HCT116 (cell line): ENCODE measurements around the gene CADPS. TPM values are rescaled to one million over a fixed set of nuclear protein-coding genes. Genes with fewer than 3 reads are reported as not detected.

Source experiments
- ATAC-seq: fragments of 200-7000 bp; cut with Tn5 transposase; 2 replicates; pipeline ENCODE4 v1.9.1; 2020; ENCODE audit warnings: mild to moderate bottlenecking, moderate library complexity
- BruUV-seq: library from RNA; stranded (reverse); fragments of 400-500 nt; replicated peaks from 2 replicates; lab custom pipeline; 2021; lab: Mats Ljungman, UMichigan
- CTCF ChIA-PET: fragments of 300-600 bp; sonication (Branson Sonifier 250); formaldehyde crosslinking; loops from one replicate; lab custom pipeline; 2021; ENCODE audit warnings: antibody characterized with exemption; lab: Charles Lee
- POLR2A ChIA-PET: fragments of 300-600, 350-600 bp; sonication (Branson Sonifier 250); formaldehyde crosslinking; loops from one replicate; lab custom pipeline; 2021; ENCODE audit warnings: antibody characterized with exemption; lab: Charles Lee
- RAD21 ChIA-PET, 2 experiments: fragments of 300-600 bp; sonication (Branson Sonifier 250); formaldehyde crosslinking; loops; one replicate each; lab custom pipeline; 2023; ENCODE audit warnings: low total read pairs in 2 of 2; ENCODE audit not compliant: uncharacterized antibody in 2 of 2, unreplicated experiment in 2 of 2, low non-redundant PET in 1 of 2; lab: Charles Lee
- DNase-seq: peaks from one replicate; pipeline ENCODE4 v3.0.0-alpha.2; 2010; ENCODE audit warnings: low read depth, low spot score
- H2AFZ ChIP-seq: fragments of 200-600 bp; shearing (Covaris generic), sonication (generic); 2 replicates; pipeline ENCODE4 v1.6.1; 2017; ENCODE audit warnings: low read depth, mixed run types, mixed read lengths, antibody characterized with exemption, low read length; ENCODE audit not compliant: poor library complexity, severe bottlenecking
- H3K27ac ChIP-seq: 2 replicates; pipeline ENCODE4 v1.5.1; 2012; ENCODE audit warnings: low read depth, low read length
- H3K27me3 ChIP-seq: fragments of 200-600 bp; sonication (generic); 2 replicates; pipeline ENCODE4 v1.6.1; 2016; ENCODE audit warnings: mixed run types, low read length, mixed read lengths; ENCODE audit not compliant: insufficient read depth
- H3K36me3 ChIP-seq, 2 experiments: fragments of 200-500 bp in 1 of 2; fragments of 200-600 bp in 1 of 2; sonication (Bioruptor generic) in 1 of 2; sonication (generic) in 1 of 2; 2 replicates each; pipeline versions ENCODE4 v1.5.1 to v1.6.1; 2014 to 2016; ENCODE audit warnings: low read length in 2 of 2, inconsistent platforms in 1 of 2, mixed read lengths in 1 of 2, mixed run types in 1 of 2; ENCODE audit not compliant: insufficient read depth in 2 of 2, control insufficient read depth in 1 of 2
- H3K4me1 ChIP-seq, 2 experiments: fragments of 200-600 bp in 1 of 2; sonication (generic) in 1 of 2; 2 replicates each; pipeline versions ENCODE4 v1.5.1 to v1.6.1; 2012 to 2017; ENCODE audit warnings: low read length in 2 of 2, inconsistent platforms in 1 of 2, mild to moderate bottlenecking in 1 of 2, mixed read lengths in 1 of 2, mixed run types in 1 of 2, moderate library complexity in 1 of 2; ENCODE audit not compliant: insufficient read depth in 2 of 2, control insufficient read depth in 1 of 2
- H3K4me2 ChIP-seq: fragments of 200-600 bp; sonication (generic); 2 replicates; pipeline ENCODE4 v1.6.1; 2017; ENCODE audit warnings: mixed run types, low read length, mixed read lengths
- H3K4me3 ChIP-seq, 2 experiments: fragments of 200-600 bp in 1 of 2; sonication (generic) in 1 of 2; replicated peaks in 1 of 2; 2 replicates each; pipeline ENCODE4 v1.5.1; 2011 to 2016; ENCODE audit warnings: low read length in 2 of 2, control low read depth in 1 of 2, low read depth in 1 of 2, mild to moderate bottlenecking in 1 of 2, mixed read lengths in 1 of 2, mixed run types in 1 of 2
- H3K79me2 ChIP-seq: fragments of 200-600 bp; sonication (generic); 2 replicates; pipeline ENCODE4 v1.6.1; 2017; ENCODE audit warnings: mild to moderate bottlenecking, mixed run types, low read length, moderate library complexity, mixed read lengths; ENCODE audit not compliant: insufficient read depth
- H3K9ac ChIP-seq: fragments of 200-600 bp; sonication (generic); 2 replicates; pipeline ENCODE4 v1.6.1; 2016; ENCODE audit warnings: low read length, mixed read lengths
- H3K9me2 ChIP-seq: fragments of 200-600 bp; sonication (generic), shearing (Covaris generic); 2 replicates; pipeline ENCODE4 v1.6.1; 2017; ENCODE audit warnings: mixed run types, mild to moderate bottlenecking, moderate library complexity; ENCODE audit not compliant: insufficient read depth
- H3K9me3 ChIP-seq, 2 experiments: fragments of 200-500 bp in 1 of 2; fragments of 200-600 bp in 1 of 2; sonication (Bioruptor generic) in 1 of 2; sonication (generic) in 1 of 2; 2 replicates each; pipeline ENCODE4 v1.6.1; 2014 to 2017; ENCODE audit warnings: low read length in 2 of 2, mixed read lengths in 2 of 2, inconsistent platforms in 1 of 2, low read depth in 1 of 2, mild to moderate bottlenecking in 1 of 2, mixed run types in 1 of 2, moderate library complexity in 1 of 2; ENCODE audit not compliant: control insufficient read depth in 1 of 2, insufficient read depth in 1 of 2
- H4K20me1 ChIP-seq: fragments of 200-600 bp; sonication (generic), shearing (Covaris generic); 2 replicates; pipeline ENCODE4 v1.6.1; 2017; ENCODE audit warnings: mixed run types, mild to moderate bottlenecking, moderate library complexity; ENCODE audit not compliant: insufficient read depth
- CBX3 ChIP-seq: IDR thresholded peaks from 2 replicates; pipeline ENCODE4 v1.6.1; 2012; ENCODE audit warnings: low read depth
- CEBPB ChIP-seq: IDR thresholded peaks from 2 replicates; pipeline ENCODE4 v1.6.1; 2012; ENCODE audit warnings: low read depth
- EGR1 ChIP-seq: IDR thresholded peaks from 2 replicates; pipeline ENCODE4 v1.6.1; 2012; ENCODE audit warnings: low read depth
- FOSL1 ChIP-seq: IDR thresholded peaks from 2 replicates; pipeline ENCODE4 v1.6.1; 2012; ENCODE audit warnings: low read depth
- JUND ChIP-seq: IDR thresholded peaks from 2 replicates; pipeline ENCODE4 v1.6.1; 2012
- MAX ChIP-seq: IDR thresholded peaks from 2 replicates; pipeline ENCODE4 v1.6.1; 2012
- POLR2A ChIP-seq: IDR thresholded peaks from 2 replicates; pipeline ENCODE4 v1.7.0; 2011; ENCODE audit warnings: borderline replicate concordance; ENCODE audit not compliant: insufficient read depth, insufficient read length; ENCODE audit errors: extremely low read depth
- POLR2AphosphoS5 ChIP-seq: IDR thresholded peaks from 2 replicates; pipeline ENCODE4 v1.6.1; 2011; ENCODE audit warnings: mild to moderate bottlenecking, low read depth, low read length, moderate library complexity
- RAD21 ChIP-seq: IDR thresholded peaks from 2 replicates; pipeline ENCODE4 v1.6.1; 2012; ENCODE audit warnings: low read depth, mild to moderate bottlenecking
- REST ChIP-seq: IDR thresholded peaks from 2 replicates; pipeline ENCODE4 v1.6.1; 2012; ENCODE audit warnings: low read depth
- SIN3A ChIP-seq: IDR thresholded peaks from 2 replicates; pipeline ENCODE4 v1.6.1; 2012; ENCODE audit warnings: low read depth
- SP1 ChIP-seq: IDR thresholded peaks from 2 replicates; pipeline ENCODE4 v1.6.1; 2012; ENCODE audit warnings: low read depth
- SRF ChIP-seq: IDR thresholded peaks from 2 replicates; pipeline ENCODE4 v1.6.1; 2012; ENCODE audit warnings: low read depth
- TCF7L2 ChIP-seq: IDR thresholded peaks from 2 replicates; pipeline ENCODE4 v1.7.0; 2011; ENCODE audit warnings: borderline replicate concordance, inconsistent platforms; ENCODE audit not compliant: insufficient read depth, insufficient read length; ENCODE audit errors: extremely low read depth
- YY1 ChIP-seq: IDR thresholded peaks from 2 replicates; pipeline ENCODE4 v1.6.1; 2011; ENCODE audit warnings: low read length, low read depth, moderate library complexity, mild to moderate bottlenecking; ENCODE audit not compliant: insufficient replicate concordance; ENCODE audit errors: extremely low read depth
- ZBTB33 ChIP-seq: IDR thresholded peaks from 2 replicates; pipeline ENCODE4 v1.6.1; 2011; ENCODE audit warnings: mild to moderate bottlenecking, low read length, moderate library complexity; ENCODE audit not compliant: insufficient replicate concordance; ENCODE audit errors: extremely low read depth
- ZNF274 ChIP-seq: fragments of 200-500 bp; sonication (Bioruptor generic); IDR thresholded peaks from 2 replicates; pipeline ENCODE4 v1.6.1; 2014; ENCODE audit warnings: mild to moderate bottlenecking, low read depth, low read length, inconsistent platforms
- intact Hi-C: fragments of 100-400 bp; cut with micrococcal nuclease; formaldehyde crosslinking; loops from 2 replicates; pipeline ENCODE4 v1.10.0; 2022
- total RNA-seq: library from RNA; stranded (reverse); gene quantifications from one replicate; pipeline ENCODE4 v1.2.1, GENCODE V29; 2021; ENCODE audit not compliant: unreplicated experiment
- TF ChIP-seq, protein P1 (sequence below), 3 experiments: fragments of 200-600 bp in 1 of 3; sonication (generic) in 1 of 3; IDR thresholded peaks in 2 of 3; conservative IDR thresholded peaks in 1 of 3; 2 replicates each; pipeline ENCODE4 v1.5.1; 2012 to 2017; ENCODE audit warnings: low read depth in 2 of 3, low read length in 2 of 3, antibody characterized with exemption in 1 of 3, borderline replicate concordance in 1 of 3, control low read depth in 1 of 3, mild to moderate bottlenecking in 1 of 3, mixed read lengths in 1 of 3, mixed run types in 1 of 3, moderate library complexity in 1 of 3; ENCODE audit not compliant: insufficient read depth in 1 of 3

The CADPS gene
- total RNA-seq, 1 experiment from 2014 or later = not detected

DNA sequence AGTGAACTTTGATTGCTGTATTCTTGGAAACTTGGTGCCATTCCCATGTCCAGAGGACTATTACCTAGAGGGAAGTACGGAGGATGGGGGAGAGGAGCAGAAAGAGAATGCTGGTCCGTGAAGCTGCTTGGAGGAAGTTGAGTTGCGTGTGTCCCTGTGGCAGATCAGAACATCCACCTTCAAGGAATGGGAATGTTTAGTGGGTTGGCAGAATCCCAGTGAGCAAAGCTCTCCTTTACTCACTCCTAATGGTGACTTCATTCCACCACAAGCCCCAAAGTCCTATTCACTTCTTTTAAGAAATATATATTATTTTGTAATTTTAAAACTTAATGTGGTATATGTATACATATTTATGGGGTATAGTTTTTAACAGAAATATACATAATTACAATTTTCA is 254.0 kb downstream of the CADPS start:
- ATAC-seq = no peak
- no peak overlapping the region for H3K4me2 ChIP-seq
- POLR2A ChIA-PET = no interaction called here
- no peaks in the 10 kb centered on the region for H3K36me3 ChIP-seq
- no peak for DNase-seq
- H3K79me2 ChIP-seq = no peaks in the 10 kb centered on the region
- no TSS peak for BruUV-seq
- no peak overlapping the region for H2AFZ ChIP-seq
- H4K20me1 ChIP-seq = no peaks in the 10 kb centered on the region
- H3K9ac ChIP-seq = no peak overlapping the region
- no peaks in the 10 kb centered on the region for H3K9me2 ChIP-seq
- RAD21 ChIA-PET = no interaction called here
- intact Hi-C loops = loop anchor here (5.0 to 10.0 kb wide), 2 partner anchors 1196 to 1374 kb away; partner anchors contain the start of gene C3orf49
- TF ChIP-seq ZNF274 = no peak
- TF ChIP-seq RAD21 = no peak
- no peak for TF ChIP-seq SP1
- TF ChIP-seq TCF7L2 = no peak
- TF ChIP-seq ZBTB33 = no peak
- TF ChIP-seq FOSL1 = no peak
- TF ChIP-seq POLR2A = no peak
- no peak for TF ChIP-seq CBX3
- no peak for TF ChIP-seq MAX
- TF ChIP-seq EGR1 = no peak
- no peak for TF ChIP-seq SRF
- TF ChIP-seq SIN3A = no peak
- TF ChIP-seq POLR2AphosphoS5 = no peak
- no peak for TF ChIP-seq YY1
- no peak for TF ChIP-seq CEBPB
- no peak for TF ChIP-seq REST
- TF ChIP-seq, protein P1, sequence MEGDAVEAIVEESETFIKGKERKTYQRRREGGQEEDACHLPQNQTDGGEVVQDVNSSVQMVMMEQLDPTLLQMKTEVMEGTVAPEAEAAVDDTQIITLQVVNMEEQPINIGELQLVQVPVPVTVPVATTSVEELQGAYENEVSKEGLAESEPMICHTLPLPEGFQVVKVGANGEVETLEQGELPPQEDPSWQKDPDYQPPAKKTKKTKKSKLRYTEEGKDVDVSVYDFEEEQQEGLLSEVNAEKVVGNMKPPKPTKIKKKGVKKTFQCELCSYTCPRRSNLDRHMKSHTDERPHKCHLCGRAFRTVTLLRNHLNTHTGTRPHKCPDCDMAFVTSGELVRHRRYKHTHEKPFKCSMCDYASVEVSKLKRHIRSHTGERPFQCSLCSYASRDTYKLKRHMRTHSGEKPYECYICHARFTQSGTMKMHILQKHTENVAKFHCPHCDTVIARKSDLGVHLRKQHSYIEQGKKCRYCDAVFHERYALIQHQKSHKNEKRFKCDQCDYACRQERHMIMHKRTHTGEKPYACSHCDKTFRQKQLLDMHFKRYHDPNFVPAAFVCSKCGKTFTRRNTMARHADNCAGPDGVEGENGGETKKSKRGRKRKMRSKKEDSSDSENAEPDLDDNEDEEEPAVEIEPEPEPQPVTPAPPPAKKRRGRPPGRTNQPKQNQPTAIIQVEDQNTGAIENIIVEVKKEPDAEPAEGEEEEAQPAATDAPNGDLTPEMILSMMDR (IDR thresholded peaks at IDR 0.05 in 2 of 3, conservative IDR thresholded peaks at IDR 0.05 in 1 of 3; ENCODE audit: borderline replicate concordance in 1 of 3, insufficient read depth in 1 of 3, low read depth in 2 of 3, low read length in 2 of 3) = no peak
- TF ChIP-seq JUND = no peak
- H3K9me3 ChIP-seq = no peaks in the 10 kb centered on the region
- H3K27me3 ChIP-seq = peaks cover 39% of the 10 kb centered on the region
- no peaks in the 10 kb centered on the region for H3K4me1 ChIP-seq
- H3K27ac ChIP-seq = no peak overlapping the region
- CTCF ChIA-PET = interaction anchor here (1.1 kb wide), 1 partner anchor 45 kb away, joined by 3 read pairs; no protein-coding TSS in a partner anchor
- H3K4me3 ChIP-seq = no peak overlapping the region
